Measurements from ENCODE around the gene PRKCH.

Gene PRKCH

GRCh38 chr14:61360796-61361525, 39.6 kb downstream of the PRKCH start:
- no peak for FAIRE-seq
- TF ChIP-seq CTCF (IDR thresholded peaks at IDR 0.05; ENCODE audit: insufficient read depth, missing control alignments) = no peak
- no peak for DNase-seq (ENCODE audit: insufficient read length, low spot score)

- FAIRE-seq (no peak), DNase-seq (ENCODE audit: insufficient read length, low spot score) (no peak)
- no peak for TF ChIP-seq CTCF (IDR thresholded peaks at IDR 0.05; ENCODE audit: insufficient read depth, missing control alignments)
These were observed 40.8 kb downstream of the PRKCH start for GRCh38 chr14:61362072-61362750.

GRCh38 chr14:61364243-61364642, 42.9 kb downstream of the PRKCH start:
- TF ChIP-seq CTCF (IDR thresholded peaks at IDR 0.05; ENCODE audit: insufficient read depth, missing control alignments) = no peak
- FAIRE-seq (no peak), DNase-seq (ENCODE audit: insufficient read length, low spot score) (no peak)

- no peak for DNase-seq (ENCODE audit: insufficient read length, low spot score)
- TF ChIP-seq CTCF (IDR thresholded peaks at IDR 0.05; ENCODE audit: insufficient read depth, missing control alignments) = no peak
- no peak for FAIRE-seq
These were observed 44.4 kb downstream of the PRKCH start for GRCh38 chr14:61365667-61366212.

GRCh38 chr14:61368114-61368710, 46.8 kb downstream of the PRKCH start:
- DNase-seq (ENCODE audit: insufficient read length, low spot score) = no peak
- no peak for FAIRE-seq
- TF ChIP-seq CTCF (IDR thresholded peaks at IDR 0.05; ENCODE audit: insufficient read depth, missing control alignments) = no peak

GRCh38 chr14:61368781-61369453, 47.5 kb downstream of the PRKCH start:
- TF ChIP-seq CTCF (IDR thresholded peaks at IDR 0.05; ENCODE audit: insufficient read depth, missing control alignments) = no peak
- DNase-seq (ENCODE audit: insufficient read length, low spot score) = no peak
- FAIRE-seq = no peak
